GM19023 (cell line): ENCODE results near the gene LHX8.

Source experiments
- ATAC-seq: cut with Tn5 transposase; IDR thresholded peaks from one replicate; pipeline ENCODE4 v1.9.1; 2021; ENCODE audit warnings: mild to moderate bottlenecking, moderate library complexity; ENCODE audit not compliant: unreplicated experiment

LHX8 gene

DNA sequence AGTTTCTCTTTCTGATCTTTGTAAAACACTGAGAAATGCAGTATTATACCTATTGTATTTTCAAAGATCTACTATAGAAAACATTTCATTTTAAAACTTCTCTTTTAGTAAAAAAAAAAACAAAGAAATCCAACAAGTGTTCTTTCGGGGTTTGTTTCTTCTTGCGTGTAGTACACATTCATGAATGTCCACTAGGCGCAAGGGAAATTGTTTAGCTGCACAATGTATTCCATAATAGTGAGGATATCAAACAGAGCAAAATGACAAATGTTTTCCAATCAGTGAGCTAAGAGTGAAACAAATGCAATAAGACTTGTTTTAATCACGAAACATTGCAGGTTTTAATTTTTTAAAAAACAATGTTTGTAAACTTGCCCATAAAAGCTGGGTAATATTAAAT lies 68.6 kb downstream of the LHX8 start:
- no peak for ATAC-seq

DNA sequence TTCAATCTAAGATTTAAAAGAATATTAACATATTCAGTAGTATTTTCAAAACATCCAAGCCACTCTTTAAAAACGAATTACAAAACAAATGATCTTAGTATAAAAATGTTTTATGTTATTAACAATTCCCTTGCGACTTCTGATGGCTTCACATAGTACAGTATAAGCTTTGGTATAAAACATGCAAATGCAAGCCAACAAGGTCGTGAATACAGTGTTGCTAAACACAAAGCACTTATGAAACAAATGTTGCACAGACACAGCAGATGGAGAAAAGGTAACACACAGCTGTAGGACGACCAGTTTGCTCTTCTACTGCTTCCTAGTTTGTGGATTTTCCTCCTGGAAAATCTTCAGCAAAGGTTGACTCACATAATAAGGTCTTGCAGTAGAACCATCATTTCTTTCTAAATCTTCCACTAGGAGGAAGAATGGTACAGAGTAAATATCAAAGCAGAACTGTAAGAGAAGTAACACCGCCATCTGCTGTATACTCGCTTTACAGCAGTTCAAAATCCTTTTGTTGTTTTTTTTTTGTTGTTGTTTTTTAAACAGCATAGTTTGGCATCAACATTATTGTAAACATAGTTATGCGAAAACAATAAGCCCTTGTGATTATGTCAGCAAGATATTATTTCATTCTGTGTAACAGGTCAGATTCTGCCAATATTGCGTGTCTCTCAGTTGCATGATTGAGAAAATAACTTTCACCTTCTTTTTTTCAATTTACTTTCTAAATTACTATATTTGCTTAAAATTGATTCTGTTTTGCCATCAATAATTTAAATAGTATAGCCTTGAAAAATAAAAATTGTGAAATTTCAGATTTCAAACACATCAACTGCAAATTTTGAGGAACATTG lies 69.5 kb downstream of the LHX8 start:
- peak; percentile 70 for ATAC-seq

DNA sequence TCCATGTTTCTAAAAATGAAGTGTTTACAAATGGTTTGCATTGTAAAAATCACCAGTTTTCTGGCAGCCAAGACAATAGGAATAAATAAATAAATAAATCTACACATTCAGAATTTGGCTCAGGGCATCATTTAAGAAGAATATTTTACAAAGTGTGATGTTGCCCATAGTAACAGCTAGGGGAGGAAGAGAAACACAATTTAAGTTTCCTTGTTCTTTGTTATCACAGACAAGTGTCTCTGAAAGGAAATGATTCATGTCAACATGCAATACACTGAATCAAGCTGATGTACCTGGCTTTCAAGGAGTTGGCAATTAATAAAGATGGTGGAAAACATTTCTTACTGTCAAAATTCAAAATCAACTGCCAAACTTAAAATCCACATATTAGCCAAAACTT lies 74.7 kb downstream of the LHX8 start:
- no peak for ATAC-seq
